OCI-LY1 (cell line): ENCODE measurements around the gene PIP4K2A.

Experiments used
- H2AFZ ChIP-seq: fragments of 200-600 bp; sonication (generic), shearing (Covaris generic); 2 replicates; pipeline ENCODE4 v1.6.0; 2014; ENCODE audit warnings: antibody characterized with exemption, mild to moderate bottlenecking, low read length
- H3F3A ChIP-seq: fragments of 200-600 bp; sonication (generic), shearing (Covaris generic); 2 replicates; pipeline ENCODE4 v1.6.0; 2014; ENCODE audit warnings: mild to moderate bottlenecking, antibody characterized with exemption, low read length, moderate library complexity; ENCODE audit not compliant: insufficient read depth
- H3K27ac ChIP-seq: fragments of 200-600 bp; sonication (generic); 2 replicates; pipeline ENCODE4 v1.5.1; 2014; ENCODE audit warnings: low read length, mixed run types, mild to moderate bottlenecking, low read depth; ENCODE audit not compliant: poor library complexity, severe bottlenecking
- H3K27me3 ChIP-seq: fragments of 200-600 bp; sonication (generic); 2 replicates; pipeline ENCODE4 v1.6.0; 2014; ENCODE audit warnings: antibody characterized with exemption, mild to moderate bottlenecking, low read length, moderate library complexity; ENCODE audit not compliant: insufficient read depth
- H3K36me3 ChIP-seq: fragments of 200-600 bp; sonication (generic); 2 replicates; pipeline ENCODE4 v1.6.1; 2014; ENCODE audit warnings: mild to moderate bottlenecking, antibody characterized with exemption, low read length, moderate library complexity, mixed read lengths; ENCODE audit not compliant: insufficient read depth
- H3K4me1 ChIP-seq: fragments of 200-600 bp; sonication (generic); 2 replicates; pipeline ENCODE4 v1.5.1; 2014; ENCODE audit warnings: mild to moderate bottlenecking, low read length, moderate library complexity; ENCODE audit not compliant: insufficient read depth, severe bottlenecking
- H3K4me2 ChIP-seq: fragments of 200-600 bp; sonication (generic), shearing (Covaris generic); 2 replicates; pipeline ENCODE4 v1.6.1; 2014; ENCODE audit warnings: low read length
- H3K4me3 ChIP-seq: fragments of 200-600 bp; sonication (generic); 2 replicates; pipeline ENCODE4 v1.5.1; 2014; ENCODE audit warnings: low read length, low read depth, mild to moderate bottlenecking, mixed read lengths; ENCODE audit not compliant: poor library complexity, severe bottlenecking
- H3K79me2 ChIP-seq: fragments of 200-600 bp; shearing (Covaris generic); 2 replicates; pipeline ENCODE4 v1.6.1; 2016; ENCODE audit warnings: mixed run types, low read length, mixed read lengths; ENCODE audit not compliant: insufficient read depth
- H3K9ac ChIP-seq: fragments of 200-600 bp; sonication (generic), shearing (Covaris generic); 2 replicates; pipeline ENCODE4 v1.6.1; 2014; ENCODE audit warnings: mild to moderate bottlenecking, low read length, mixed read lengths
- H3K9me2 ChIP-seq: fragments of 200-600 bp; sonication (generic), shearing (Covaris generic); 2 replicates; pipeline ENCODE4 v1.6.1; 2014; ENCODE audit warnings: low read depth, mild to moderate bottlenecking, low read length, mixed read lengths
- H3K9me3 ChIP-seq: fragments of 200-600 bp; shearing (Covaris generic); 2 replicates; pipeline ENCODE4 v1.6.1; 2014; ENCODE audit warnings: low read length, mixed read lengths
- H4K20me1 ChIP-seq: fragments of 200-600 bp; sonication (generic), shearing (Covaris generic); 2 replicates; pipeline ENCODE4 v1.6.0; 2016; ENCODE audit warnings: mild to moderate bottlenecking, low read length; ENCODE audit not compliant: insufficient read depth
- EZH2 ChIP-seq: fragments of 200-600 bp; sonication (generic), shearing (Covaris generic); IDR thresholded peaks from 2 replicates; pipeline ENCODE4 v1.8.0; 2017; ENCODE audit warnings: borderline replicate concordance, mixed run types, mild to moderate bottlenecking, antibody characterized with exemption, low read length, moderate library complexity, mixed read lengths
- TF ChIP-seq, protein P1 (sequence below): fragments of 200-600 bp; sonication (generic), shearing (Covaris generic); IDR thresholded peaks from 2 replicates; pipeline ENCODE4 v1.5.1; 2017; ENCODE audit warnings: mild to moderate bottlenecking, antibody characterized with exemption, low read length, moderate library complexity, mixed read lengths

Gene PIP4K2A

DNA sequence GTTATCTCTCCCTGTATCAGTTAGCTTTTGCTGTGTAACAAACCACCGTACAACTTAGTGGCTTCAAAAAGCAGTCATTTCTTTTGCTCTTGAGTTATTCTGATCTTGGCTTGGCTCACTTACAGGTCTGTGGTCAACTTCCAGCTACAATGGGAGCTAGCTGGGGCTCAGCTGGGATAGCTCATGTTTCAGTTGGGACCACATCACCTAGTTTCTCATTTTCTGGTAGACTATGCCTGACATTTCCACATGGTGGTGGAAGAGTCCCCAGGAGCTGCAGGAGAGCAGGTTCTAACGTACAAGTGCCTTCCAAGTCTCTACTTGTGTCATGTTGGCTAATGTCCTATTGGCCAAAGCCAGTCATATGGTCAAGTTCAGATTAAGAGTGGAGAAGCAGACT, 25.8 kb upstream of the PIP4K2A start:
- Histone ChIP-seq H3K9me3 (no peaks in the 10 kb centered on the region), H3K9ac (no peak overlapping the region), H3K79me2 (no peaks in the 10 kb centered on the region), H3K4me1 (peaks cover 5% of the 10 kb centered on the region), H3K4me3 (no peak overlapping the region), H3K27me3 (no peaks in the 10 kb centered on the region), H4K20me1 (no peaks in the 10 kb centered on the region), H3F3A (no peaks in the 10 kb centered on the region), H3K36me3 (no peaks in the 10 kb centered on the region), H3K9me2 (no peaks in the 10 kb centered on the region), H3K27ac (no peak overlapping the region), H3K4me2 (no peak overlapping the region), H2AFZ (no peak overlapping the region)
- TF ChIP-seq EZH2, result no peak
- TF ChIP-seq, protein P1, sequence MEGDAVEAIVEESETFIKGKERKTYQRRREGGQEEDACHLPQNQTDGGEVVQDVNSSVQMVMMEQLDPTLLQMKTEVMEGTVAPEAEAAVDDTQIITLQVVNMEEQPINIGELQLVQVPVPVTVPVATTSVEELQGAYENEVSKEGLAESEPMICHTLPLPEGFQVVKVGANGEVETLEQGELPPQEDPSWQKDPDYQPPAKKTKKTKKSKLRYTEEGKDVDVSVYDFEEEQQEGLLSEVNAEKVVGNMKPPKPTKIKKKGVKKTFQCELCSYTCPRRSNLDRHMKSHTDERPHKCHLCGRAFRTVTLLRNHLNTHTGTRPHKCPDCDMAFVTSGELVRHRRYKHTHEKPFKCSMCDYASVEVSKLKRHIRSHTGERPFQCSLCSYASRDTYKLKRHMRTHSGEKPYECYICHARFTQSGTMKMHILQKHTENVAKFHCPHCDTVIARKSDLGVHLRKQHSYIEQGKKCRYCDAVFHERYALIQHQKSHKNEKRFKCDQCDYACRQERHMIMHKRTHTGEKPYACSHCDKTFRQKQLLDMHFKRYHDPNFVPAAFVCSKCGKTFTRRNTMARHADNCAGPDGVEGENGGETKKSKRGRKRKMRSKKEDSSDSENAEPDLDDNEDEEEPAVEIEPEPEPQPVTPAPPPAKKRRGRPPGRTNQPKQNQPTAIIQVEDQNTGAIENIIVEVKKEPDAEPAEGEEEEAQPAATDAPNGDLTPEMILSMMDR, result no peak

DNA sequence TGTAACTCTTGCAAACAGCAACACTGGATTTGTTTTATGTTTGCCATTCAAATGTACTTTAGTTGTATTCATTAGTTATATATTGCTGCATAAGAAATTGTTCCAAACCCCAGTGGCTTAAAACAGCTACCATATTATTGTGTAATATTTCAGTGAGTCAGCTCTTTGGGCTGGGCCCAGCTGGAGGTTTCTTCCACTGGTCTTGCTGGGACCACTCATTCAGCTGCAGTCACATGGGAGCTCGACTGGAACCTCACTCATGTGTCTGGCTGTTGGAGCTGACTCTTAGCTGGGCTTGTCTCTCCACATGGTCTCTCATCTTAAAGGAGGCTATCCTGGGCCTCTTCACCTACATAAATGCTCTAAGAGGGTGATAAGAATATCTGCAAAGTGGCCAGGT, 23.2 kb upstream of the PIP4K2A start:
- H3K79me2 ChIP-seq, result no peaks in the 10 kb centered on the region
- H2AFZ ChIP-seq, result no peak overlapping the region
- TF ChIP-seq, protein P1, result no peak
- no peak for TF ChIP-seq EZH2
- no peak overlapping the region for H3K27ac ChIP-seq
- H3K9ac ChIP-seq, result no peak overlapping the region
- H3K9me2 ChIP-seq, result no peaks in the 10 kb centered on the region
- H3K9me3 ChIP-seq, result no peaks in the 10 kb centered on the region
- H3F3A ChIP-seq, result no peaks in the 10 kb centered on the region
- no peak overlapping the region for H3K4me2 ChIP-seq
- 0 out of 2 replicates have a peak, but pooled peaks cover 5% of the 10 kb centered on the region for H3K27me3 ChIP-seq
- H4K20me1 ChIP-seq, result no peaks in the 10 kb centered on the region
- no peaks in the 10 kb centered on the region for H3K36me3 ChIP-seq
- H3K4me3 ChIP-seq, result no peak overlapping the region
- H3K4me1 ChIP-seq, result peaks cover 4% of the 10 kb centered on the region

DNA sequence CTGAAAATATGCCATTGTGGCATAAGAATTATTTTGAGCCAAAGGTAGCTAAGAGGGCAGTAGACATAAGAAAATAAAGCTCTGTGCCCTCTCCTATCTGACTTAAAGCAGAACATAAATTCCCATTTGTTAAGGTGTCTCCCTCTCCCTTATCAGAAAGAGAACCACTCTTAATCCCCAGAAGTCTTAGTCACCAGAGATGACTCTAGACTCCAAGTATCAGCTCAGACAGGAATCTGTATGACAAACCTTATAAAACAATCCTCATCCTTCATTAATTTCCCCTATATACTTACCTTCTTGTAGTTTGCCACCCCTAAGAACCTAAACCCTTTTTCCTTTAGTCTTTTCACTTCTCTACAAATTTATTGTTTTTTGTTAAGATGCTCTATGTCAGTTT, 21.8 kb upstream of the PIP4K2A start:
- Histone ChIP-seq H3K9me3 (no peaks in the 10 kb centered on the region), H3K27ac (no peak overlapping the region), H2AFZ (no peak overlapping the region), H4K20me1 (no peaks in the 10 kb centered on the region), H3K9me2 (no peaks in the 10 kb centered on the region), H3K27me3 (0 out of 2 replicates have a peak, but pooled peaks cover 5% of the 10 kb centered on the region), H3K4me1 (no peaks in the 10 kb centered on the region), H3K79me2 (no peaks in the 10 kb centered on the region), H3K36me3 (no peaks in the 10 kb centered on the region), H3K9ac (no peak overlapping the region), H3F3A (no peaks in the 10 kb centered on the region), H3K4me3 (no peak overlapping the region), H3K4me2 (no peak overlapping the region)
- TF ChIP-seq, protein P1, result no peak
- TF ChIP-seq EZH2, result no peak
